CD4-positive, alpha-beta T cell (primary cell): Measurements from ENCODE around the gene HIRA. TPM values are rescaled to one million over a fixed set of nuclear protein-coding genes. Genes with fewer than 3 reads are reported as not detected.

Experiments
- ATAC-seq: fragments of 200-7000 bp; cut with Tn5 transposase; one replicate; pipeline ENCODE4 v1.10.0; 2022; ENCODE audit warnings: mild to moderate bottlenecking; ENCODE audit not compliant: poor library complexity
- CTCF ChIA-PET: fragments of 350-600 bp; sonication (Branson Sonifier 250); formaldehyde crosslinking; loops from one replicate; lab custom pipeline; 2021; ENCODE audit warnings: antibody characterized with exemption, inconsistent platforms; lab: Charles Lee
- POLR2A ChIA-PET: fragments of 350-600 bp; sonication (Branson Sonifier 250); formaldehyde crosslinking; loops from one replicate; lab custom pipeline; 2021; ENCODE audit warnings: antibody characterized with exemption, inconsistent platforms; lab: Charles Lee
- DNase-seq, 14 experiments: peaks; one replicate each; pipeline ENCODE4 v3.0.0-alpha.2; 2013 to 2020; ENCODE audit warnings: mixed read lengths in 2 of 14
- H3K27ac ChIP-seq, 2 donors: one replicate each; pipeline versions ENCODE4 v1.5.1 to v1.7.0; 2013; ENCODE audit warnings: low read length in 2 of 2, low read depth in 1 of 2, mild to moderate bottlenecking in 1 of 2
- H3K27me3 ChIP-seq, 2 experiments: 1 replicate in 1 of 2; 2 replicates in 1 of 2; pipeline versions ENCODE4 v1.6.1 to v1.7.0; 2013; ENCODE audit warnings: low read length in 2 of 2, control low read depth in 1 of 2, mild to moderate bottlenecking in 1 of 2, moderate library complexity in 1 of 2; ENCODE audit not compliant: insufficient read depth in 2 of 2, control insufficient read depth in 1 of 2
- H3K36me3 ChIP-seq: one replicate; pipeline ENCODE4 v1.6.1; 2013; ENCODE audit warnings: low read length, control low read depth; ENCODE audit not compliant: insufficient read depth
- H3K4me1 ChIP-seq: one replicate; pipeline ENCODE4 v1.6.1; 2013; ENCODE audit warnings: low read length, control low read depth; ENCODE audit not compliant: insufficient read depth
- H3K4me3 ChIP-seq: one replicate; pipeline ENCODE4 v1.5.1; 2013; ENCODE audit warnings: mild to moderate bottlenecking, low read length, moderate library complexity
- H3K9me3 ChIP-seq, 2 experiments: 1 replicate in 1 of 2; 2 replicates in 1 of 2; pipeline versions ENCODE4 v1.6.1 to v1.7.0; 2013; ENCODE audit warnings: low read length in 2 of 2, mild to moderate bottlenecking in 2 of 2, control low read depth in 1 of 2, moderate library complexity in 1 of 2; ENCODE audit not compliant: control insufficient read depth in 1 of 2, insufficient read depth in 1 of 2
- H3K27ac Mint-ChIP-seq: one replicate; pipeline ENCODE4 v1.8.0; 2020; ENCODE audit warnings: mixed read lengths
- H3K27me3 Mint-ChIP-seq: one replicate; pipeline ENCODE4 v1.8.0; 2021; ENCODE audit warnings: mixed read lengths
- H3K36me3 Mint-ChIP-seq: one replicate; pipeline ENCODE4 v1.8.0; 2021; ENCODE audit warnings: low read depth, mixed read lengths
- H3K4me1 Mint-ChIP-seq: one replicate; pipeline ENCODE4 v1.8.0; 2021; ENCODE audit warnings: low read depth, mixed read lengths
- H3K4me3 Mint-ChIP-seq: one replicate; pipeline ENCODE4 v1.8.0; 2020; ENCODE audit warnings: mild to moderate bottlenecking, mixed read lengths
- H3K9me3 Mint-ChIP-seq: one replicate; pipeline ENCODE4 v1.8.0; 2020; ENCODE audit warnings: mixed read lengths
- CTCF ChIP-seq: fragments of 200-600 bp; IDR thresholded peaks from one replicate; pipeline ENCODE4 v1.8.0; 2022; ENCODE audit warnings: antibody characterized with exemption, mild to moderate bottlenecking
- intact Hi-C, 2 experiments: fragments of 100-400 bp; cut with DNase I in 1 of 2; cut with micrococcal nuclease in 1 of 2; formaldehyde crosslinking; loops; one replicate each; pipeline versions ENCODE4 v1.15.1 to v1.9.0; 2023 to 2025; cut with DNase I, micrococcal nuclease
- total RNA-seq, 174 experiments: library from RNA in 2 of 174; stranded (reverse) in 2 of 174; gene quantifications; one replicate each; pipeline ENCODE4 v1.2.3 and lab custom pipeline; 2021 to 2026

HIRA gene
- total RNA-seq, 2 experiments from 2014 or later, result 15.2 to 15.5 TPM

GRCh38 chr22:19337137-19337536 is 94.4 kb downstream of the HIRA start:
- Histone ChIP-seq H3K36me3 (peaks cover 65% of the 10 kb centered on the region), H3K4me1 (no peaks in the 10 kb centered on the region), H3K27ac (no peak overlapping the region), H3K27me3 (no peaks in the 10 kb centered on the region), H3K4me3 (no peak overlapping the region), H3K9me3 (peaks cover 39 to 47% of the 10 kb centered on the region in 2 experiments)
- no peaks in the 10 kb centered on the region for H3K27me3 Mint-ChIP-seq
- POLR2A ChIA-PET, result no interaction called here
- no peaks in the 10 kb centered on the region for H3K4me1 Mint-ChIP-seq
- CTCF ChIA-PET, result no interaction called here
- intact Hi-C loops, result no loop called here
- H3K4me3 Mint-ChIP-seq, result no peak overlapping the region
- no peak overlapping the region for H3K27ac Mint-ChIP-seq
- TF ChIP-seq CTCF, result no peak
- H3K36me3 Mint-ChIP-seq, result peaks cover 97% of the 10 kb centered on the region
- ATAC-seq, result no peak
- H3K9me3 Mint-ChIP-seq, result peaks cover 25% of the 10 kb centered on the region
- no peak for DNase-seq

GRCh38 chr22:19336133-19337075 is 95.1 kb downstream of the HIRA start:
- POLR2A ChIA-PET, result no interaction called here
- DNase-seq, result no peak
- TF ChIP-seq CTCF, result no peak
- Histone ChIP-seq H3K36me3 (peaks cover 71% of the 10 kb centered on the region), H3K4me3 (no peak overlapping the region), H3K27me3 (no peaks in the 10 kb centered on the region), H3K4me1 (no peaks in the 10 kb centered on the region), H3K27ac (no peak overlapping the region), H3K9me3 (peaks cover 39 to 47% of the 10 kb centered on the region in 2 experiments)
- Mint-ChIP-seq H3K27ac (no peak overlapping the region), H3K9me3 (peaks cover 22% of the 10 kb centered on the region), H3K4me3 (no peak overlapping the region), H3K27me3 (no peaks in the 10 kb centered on the region), H3K4me1 (no peaks in the 10 kb centered on the region), H3K36me3 (peaks cover 97% of the 10 kb centered on the region)
- CTCF ChIA-PET, result no interaction called here
- intact Hi-C loops, result no loop called here
- ATAC-seq, result no peak

- Histone ChIP-seq H3K4me3 (no peak overlapping the region), H3K27ac (no peak overlapping the region), H3K36me3 (peaks cover 65% of the 10 kb centered on the region), H3K9me3 (peaks cover 34 to 58% of the 10 kb centered on the region in 2 experiments), H3K4me1 (no peaks in the 10 kb centered on the region), H3K27me3 (no peaks in the 10 kb centered on the region)
- Mint-ChIP-seq H3K36me3 (peaks cover 91% of the 10 kb centered on the region), H3K27ac (no peak overlapping the region), H3K4me1 (no peaks in the 10 kb centered on the region), H3K4me3 (no peak overlapping the region), H3K27me3 (no peaks in the 10 kb centered on the region), H3K9me3 (peaks cover 17% of the 10 kb centered on the region)
- ChIA-PET POLR2A (no interaction called here), CTCF (no interaction called here)
- intact Hi-C loops, result no loop called here
- no peak for TF ChIP-seq CTCF
- no peak for DNase-seq
- no peak for ATAC-seq
Measured at GRCh38 chr22:19331975-19332374, 99.6 kb downstream of the HIRA start.
